ENCODE measurements around the gene ATP6AP2.

DNA sequence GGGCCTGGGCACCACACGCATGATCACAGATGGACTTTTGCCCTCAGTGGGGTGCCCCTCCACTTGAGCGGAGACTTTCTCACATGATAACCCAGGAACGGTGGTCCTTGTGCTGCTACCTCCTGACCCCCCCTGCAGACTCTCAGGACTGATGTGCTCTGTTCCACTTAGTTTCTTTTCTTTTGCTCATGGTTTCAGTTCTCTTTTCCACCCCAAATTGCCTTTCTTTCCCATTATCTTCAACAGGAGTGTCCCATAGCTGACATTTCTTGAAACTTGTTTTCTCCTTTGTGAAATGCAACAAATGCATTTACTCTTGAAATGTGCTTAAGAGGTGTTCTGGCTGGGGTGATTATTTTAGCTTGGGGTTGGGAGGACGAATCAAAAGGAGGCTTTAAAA lies 51.4 kb downstream of the ATP6AP2 start:
- TF ChIP-seq, protein P1, sequence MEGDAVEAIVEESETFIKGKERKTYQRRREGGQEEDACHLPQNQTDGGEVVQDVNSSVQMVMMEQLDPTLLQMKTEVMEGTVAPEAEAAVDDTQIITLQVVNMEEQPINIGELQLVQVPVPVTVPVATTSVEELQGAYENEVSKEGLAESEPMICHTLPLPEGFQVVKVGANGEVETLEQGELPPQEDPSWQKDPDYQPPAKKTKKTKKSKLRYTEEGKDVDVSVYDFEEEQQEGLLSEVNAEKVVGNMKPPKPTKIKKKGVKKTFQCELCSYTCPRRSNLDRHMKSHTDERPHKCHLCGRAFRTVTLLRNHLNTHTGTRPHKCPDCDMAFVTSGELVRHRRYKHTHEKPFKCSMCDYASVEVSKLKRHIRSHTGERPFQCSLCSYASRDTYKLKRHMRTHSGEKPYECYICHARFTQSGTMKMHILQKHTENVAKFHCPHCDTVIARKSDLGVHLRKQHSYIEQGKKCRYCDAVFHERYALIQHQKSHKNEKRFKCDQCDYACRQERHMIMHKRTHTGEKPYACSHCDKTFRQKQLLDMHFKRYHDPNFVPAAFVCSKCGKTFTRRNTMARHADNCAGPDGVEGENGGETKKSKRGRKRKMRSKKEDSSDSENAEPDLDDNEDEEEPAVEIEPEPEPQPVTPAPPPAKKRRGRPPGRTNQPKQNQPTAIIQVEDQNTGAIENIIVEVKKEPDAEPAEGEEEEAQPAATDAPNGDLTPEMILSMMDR (optimal IDR thresholded peaks at IDR 0.05 in 1 of 3, IDR thresholded peaks at IDR 0.05 in 1 of 3, conservative IDR thresholded peaks at IDR 0.05 in 1 of 3; ENCODE audit: extremely low read depth in 1 of 3, insufficient read depth in 2 of 3, low read length in 3 of 3) = no peak
- no peak for TF ChIP-seq EZH2 (IDR thresholded peaks at IDR 0.05; ENCODE audit: low read length)
